HG03439 (cell line): ENCODE results near the gene STRN4.
"Not testable (repeated sequence)": the region's sequence is repeated elsewhere in the genome, so short reads cannot be mapped to it uniquely, and the experiment has no call there.

Source experiments
- ATAC-seq: cut with Tn5 transposase; IDR thresholded peaks from one replicate; pipeline ENCODE4 v1.9.1; 2021; ENCODE audit warnings: mild to moderate bottlenecking, moderate library complexity; ENCODE audit not compliant: unreplicated experiment

STRN4 gene

DNA sequence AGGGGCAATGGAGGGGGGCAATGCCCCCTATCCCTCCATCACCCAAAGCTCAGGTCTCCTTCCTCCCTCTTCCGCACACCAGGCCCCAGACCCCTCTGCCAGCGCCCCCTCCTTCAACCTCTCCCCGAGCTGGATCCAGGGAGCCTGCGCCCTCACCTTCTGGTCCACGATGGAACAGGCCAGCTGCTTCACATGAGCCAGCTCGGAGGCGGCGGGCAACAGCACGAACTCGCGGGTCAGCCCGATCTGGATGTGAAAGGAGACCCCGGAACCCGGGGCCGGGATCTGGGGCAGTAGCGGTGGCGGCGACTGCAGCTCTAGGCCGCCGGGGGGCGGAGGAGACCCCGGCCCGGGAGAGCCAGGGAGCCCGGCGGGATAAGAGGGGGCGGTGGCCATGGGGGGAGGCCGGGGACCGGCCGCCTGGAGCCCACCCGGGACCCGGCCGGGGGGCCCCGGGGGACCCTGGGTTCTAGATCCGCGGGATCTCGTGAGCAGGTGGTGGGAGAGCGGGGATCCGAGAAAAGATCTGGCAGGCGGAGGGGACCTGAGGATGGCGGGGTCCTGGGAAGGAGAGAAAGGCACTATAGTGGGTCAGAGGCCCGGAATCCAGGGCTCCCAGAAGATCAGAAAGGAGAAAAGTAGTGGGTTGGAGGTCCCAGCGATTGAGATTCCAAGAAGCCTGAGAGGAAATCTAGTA, 30.1 kb downstream of the STRN4 start:
- ATAC-seq: no peak

DNA sequence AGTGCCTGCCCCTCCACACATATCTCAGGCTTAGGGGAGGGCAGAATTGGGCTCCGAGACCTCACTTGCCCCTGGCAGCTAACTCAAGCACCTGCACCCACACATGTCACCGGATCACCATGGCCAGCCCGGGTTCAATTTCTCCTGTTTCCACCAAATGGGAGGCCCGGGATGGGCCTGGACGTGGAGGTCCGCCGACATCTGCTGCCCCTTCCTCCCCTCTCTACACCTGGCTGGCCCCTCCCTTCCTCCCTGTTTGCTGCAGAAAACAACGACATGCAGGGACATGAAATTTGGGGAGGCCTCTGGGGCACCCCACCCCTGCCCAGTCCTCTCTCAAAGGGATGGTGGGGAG, 30.7 kb downstream of the STRN4 start:
- ATAC-seq: no peak

DNA sequence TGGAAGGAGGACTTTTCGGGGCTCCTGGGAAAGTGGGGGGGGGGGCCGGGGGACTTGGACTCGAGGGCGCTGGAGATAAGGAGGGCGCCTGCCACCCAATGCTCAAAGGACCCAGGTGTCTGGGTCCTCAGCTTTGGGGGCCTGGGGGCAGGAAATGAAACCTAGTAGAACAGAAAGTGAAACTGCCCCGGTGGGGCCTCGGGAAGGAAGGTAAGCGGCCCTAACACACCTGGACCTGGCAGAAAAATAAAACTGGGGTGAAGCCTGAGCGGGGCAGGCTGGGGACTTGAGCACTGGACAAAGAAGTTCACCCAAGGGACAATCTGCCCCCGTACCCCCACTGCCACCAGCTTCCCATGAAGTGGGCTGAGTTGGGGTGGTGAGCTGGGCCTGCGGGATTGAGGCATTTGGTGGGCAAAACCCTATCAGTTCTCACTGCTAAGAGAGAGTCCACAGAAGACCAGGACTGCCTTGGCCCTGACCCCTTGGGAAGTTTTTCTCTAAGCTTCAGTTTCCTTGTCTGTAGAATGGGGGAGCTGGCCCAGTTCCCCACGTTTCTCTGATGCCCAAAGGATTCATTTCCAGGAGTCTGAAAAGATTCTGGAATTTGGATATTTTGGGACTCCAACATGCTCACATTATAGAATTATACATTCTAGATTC, 31.7 kb downstream of the STRN4 start:
- ATAC-seq: no peak

DNA sequence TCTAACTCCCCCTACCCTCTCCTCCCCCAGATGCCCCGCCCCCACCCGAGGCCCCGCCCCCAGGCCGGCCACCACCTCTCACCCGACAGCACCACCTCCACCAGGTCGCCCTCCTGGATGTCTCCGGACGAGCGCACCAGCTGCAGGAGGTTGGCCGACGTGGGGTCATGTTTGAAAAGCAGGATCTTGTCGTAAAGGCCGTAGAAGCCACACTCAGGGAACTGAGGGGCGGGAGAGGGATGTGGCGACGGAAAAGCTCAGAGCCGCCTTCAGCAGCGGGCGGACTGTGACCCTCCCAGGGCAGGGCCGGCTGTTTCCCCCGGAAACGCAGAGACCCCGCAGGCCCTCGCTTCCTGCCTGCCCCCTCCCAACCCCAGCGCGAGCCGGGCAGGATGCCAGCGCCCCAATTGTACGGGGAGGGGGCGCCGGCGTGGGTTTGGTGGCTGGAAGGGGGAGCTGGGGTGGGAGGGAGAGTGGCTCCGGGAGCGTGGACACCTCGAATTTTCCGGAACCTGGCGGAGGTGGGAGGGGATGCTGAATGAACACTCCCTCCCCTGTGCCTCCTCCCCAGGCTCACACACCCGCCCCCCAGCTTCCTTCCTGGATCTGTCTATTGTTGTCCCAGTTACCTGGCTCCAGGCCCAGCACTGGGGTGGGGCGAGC, 32.3 kb downstream of the STRN4 start:
- ATAC-seq: no peak

DNA sequence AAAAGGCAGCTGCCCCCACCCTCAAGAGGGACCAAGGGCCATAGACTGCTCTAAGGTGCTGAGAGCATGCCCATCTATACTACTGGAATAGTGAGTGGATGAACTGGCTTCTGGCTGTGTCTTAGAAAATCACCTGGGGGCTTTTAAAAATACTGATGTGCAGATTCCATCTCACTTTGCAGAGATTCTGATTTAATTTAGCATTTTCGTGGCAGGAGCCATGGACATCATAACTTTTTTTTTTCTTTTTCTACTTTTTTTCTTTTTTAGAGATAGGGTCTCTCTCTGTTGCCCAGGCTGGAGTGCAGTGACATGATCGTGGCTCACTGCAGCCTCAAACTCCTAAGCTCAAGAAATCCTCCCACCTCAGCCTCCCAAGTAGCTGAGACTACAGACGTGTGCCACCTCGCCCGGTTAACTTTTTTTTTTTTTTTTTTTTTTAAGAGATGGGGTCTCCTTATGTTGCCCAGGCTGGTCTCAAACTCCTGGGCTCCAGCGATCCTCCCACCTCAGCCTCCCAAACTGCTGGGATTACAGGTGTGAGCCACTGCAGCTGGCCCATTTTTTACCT, 33.4 kb downstream of the STRN4 start:
- ATAC-seq: not testable (repeated sequence)

DNA sequence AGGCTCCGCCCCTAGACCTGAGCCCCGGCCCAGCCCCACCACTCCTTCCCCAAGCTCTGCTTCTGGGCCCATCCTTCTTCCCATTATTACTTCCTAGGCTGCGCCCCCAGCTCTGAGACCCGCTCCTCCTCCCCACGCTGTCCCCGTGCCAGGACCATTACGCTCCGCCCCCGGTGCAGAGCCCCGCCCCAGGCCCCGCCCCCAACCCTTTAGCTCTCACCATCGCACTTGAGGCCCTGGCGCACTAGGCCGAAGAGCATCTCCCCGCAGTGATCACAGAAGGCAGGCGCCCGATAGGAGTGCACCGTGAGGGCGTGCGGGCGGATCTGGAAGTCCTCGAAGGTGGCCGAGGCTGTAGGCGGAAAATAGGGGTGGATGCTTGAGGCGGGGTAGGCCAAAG, 35.6 kb downstream of the STRN4 start:
- ATAC-seq: no peak

DNA sequence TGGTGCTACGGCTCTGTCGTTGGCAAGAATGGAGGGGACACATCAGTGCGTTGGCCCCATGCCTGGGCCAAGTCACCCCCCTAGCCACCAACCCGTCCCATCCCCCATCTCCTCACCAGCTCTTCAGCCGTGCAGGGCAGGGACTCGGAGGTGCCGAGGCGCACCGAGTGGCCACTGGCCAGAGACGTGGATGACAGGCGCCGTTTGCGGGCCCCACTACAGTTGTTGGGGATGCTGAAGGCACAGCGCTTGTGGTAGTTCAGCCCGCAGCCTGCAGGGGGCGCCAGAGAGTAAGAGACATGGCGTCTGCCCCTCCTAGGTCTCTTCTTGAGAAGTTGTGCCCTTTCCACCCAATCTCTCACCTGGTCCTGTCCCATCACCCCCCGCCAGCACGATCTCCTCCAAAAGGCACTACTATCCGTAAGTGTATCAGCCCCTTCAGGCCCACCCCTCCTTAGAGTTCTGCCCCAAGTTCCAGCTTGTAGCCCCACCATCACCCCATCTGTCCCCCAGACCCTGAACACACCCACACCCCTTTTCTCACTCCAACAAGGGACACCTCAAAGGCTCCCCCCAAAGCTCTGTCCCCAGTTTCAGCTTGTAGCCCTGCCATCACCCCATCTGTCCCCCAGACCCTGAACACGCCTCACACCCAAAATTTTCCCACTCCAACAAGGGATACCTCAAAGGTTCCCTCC, 41.7 kb downstream of the STRN4 start:
- no peak for ATAC-seq

DNA sequence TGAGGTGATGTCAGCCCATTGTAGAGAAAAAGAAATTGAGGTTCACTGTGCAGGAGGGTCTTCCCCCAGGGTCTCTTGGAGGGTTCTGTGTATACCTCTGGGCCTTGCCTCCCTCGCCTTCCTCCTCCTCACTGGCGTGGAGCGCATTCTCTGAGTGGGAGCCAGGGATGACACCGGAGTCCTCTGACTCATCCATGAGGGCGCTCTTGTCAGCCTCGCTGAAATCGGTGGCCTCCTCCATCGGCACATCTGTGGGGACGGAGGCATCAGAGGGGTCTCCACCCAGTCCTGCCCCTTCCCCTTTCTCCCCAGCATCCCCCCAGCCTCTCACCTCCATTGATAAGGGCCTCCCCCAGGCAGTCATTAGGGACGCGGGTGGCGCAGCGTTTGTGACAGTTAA, 45.5 kb downstream of the STRN4 start:
- no peak for ATAC-seq

DNA sequence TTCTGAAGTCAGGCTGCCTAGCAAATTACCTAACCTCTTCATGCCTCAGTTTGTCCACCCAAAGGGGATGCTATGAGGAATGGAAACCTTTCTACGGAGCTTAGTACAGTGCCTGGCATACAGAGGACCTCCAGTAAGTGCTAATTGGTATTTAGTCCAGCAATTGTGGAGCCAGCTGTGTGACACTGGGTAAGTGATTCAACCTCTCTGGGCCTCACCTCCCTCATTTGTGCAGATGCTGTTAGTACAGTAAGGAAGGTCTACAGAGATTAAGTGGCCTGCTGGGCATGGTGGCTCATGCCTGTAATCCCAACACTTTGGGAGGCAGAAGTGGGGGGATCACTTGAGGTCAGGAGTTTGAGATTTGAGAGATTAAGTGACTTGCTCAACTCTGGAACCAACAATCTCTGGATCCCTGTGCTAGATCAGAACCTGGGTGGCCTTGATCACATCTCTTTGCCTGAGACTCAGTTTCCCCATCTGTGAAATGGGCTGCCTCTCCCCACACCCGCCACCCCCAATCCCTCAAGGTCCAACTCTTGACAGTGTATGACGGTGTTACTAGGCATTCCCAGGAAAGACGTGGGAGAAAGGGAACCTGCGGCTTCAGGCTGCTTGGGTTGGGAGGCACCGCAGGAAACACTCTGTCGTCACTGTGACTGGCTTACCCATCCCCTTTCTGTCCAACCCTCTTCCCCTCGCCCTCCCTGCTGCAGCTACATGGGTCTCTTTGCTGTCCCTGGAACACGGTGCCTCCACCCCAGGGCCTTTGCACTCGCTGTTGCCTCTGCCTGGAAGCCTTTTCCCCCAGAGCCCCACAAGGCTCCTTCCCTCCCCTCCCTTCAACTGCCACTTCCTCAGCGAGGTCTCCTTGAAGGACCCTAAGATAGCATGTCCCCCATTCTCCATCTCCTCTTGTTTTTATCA, 47.6 kb downstream of the STRN4 start:
- no peak for ATAC-seq

DNA sequence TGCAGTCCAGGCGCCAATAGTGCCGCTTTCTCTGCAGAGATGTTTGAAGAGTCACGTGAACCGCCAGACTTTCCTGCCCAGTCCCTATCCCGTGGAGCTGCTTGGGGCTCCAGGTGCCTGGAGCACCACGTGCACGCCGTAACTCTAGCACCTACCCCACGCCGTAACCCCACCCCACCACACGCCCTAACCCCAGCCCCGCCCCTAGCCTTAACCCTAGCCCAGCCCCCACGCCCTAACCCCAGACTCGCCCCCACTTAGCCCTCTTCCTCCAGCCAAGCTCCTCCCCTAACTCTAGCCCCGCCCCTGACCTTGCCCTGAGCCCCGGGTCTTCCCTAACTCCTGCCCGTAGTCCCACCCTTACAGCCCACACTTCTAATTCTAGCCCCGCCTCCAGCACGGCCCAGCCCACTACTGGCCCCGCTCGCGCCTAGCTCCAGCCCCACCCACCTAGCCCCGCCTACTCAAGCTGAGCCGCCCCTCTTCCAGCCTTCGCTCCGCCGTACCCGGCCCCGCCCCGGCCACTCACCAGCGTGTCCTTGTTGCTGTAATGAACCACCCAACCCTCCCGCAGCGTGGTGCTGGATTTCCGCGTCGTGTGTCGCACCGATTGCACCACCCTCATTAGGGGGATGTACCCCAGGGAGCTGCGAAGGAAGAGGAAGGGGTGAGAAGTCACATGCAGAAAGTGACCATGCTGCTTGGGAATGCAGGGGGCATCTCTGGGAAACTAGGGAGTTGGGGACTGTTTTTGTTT, 48.9 kb downstream of the STRN4 start:
- ATAC-seq: no peak

DNA sequence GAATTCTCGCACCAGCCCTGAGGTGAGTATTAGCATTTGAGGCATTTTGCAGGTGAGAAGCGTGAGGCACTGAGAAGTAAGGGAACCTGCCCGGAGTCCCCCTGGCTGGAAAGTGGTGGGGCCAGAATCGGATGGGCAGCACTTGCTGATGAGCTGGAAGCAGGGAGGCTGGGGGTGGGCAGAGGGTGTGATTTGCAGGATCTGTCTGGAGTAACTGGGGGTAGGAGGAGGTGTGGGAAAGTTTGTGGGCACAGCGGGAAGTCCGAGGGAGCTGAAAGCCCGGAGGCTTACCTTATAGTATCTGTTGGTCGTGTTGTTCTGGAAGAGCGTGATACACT, 49.4 kb downstream of the STRN4 start:
- ATAC-seq: no peak

DNA sequence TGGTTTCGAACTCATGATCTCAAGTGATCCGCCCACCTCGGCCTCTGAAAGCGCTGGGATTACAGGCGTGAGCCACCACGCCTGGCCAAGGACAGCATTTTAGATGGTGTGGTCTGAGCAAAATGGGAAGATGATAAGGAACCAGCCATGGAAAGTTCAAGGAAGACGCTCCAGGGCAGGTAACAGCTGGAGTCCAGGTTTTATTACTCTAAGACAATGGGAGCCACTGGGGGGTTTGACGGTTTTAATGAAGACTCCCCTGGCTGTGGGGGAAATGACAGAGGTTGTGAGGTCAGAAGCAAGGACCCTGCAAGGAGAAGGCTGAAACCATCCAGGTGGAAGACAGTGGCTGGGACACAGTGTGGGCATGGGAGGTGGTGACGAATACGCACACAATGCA, 50.2 kb downstream of the STRN4 start:
- ATAC-seq: no peak

DNA sequence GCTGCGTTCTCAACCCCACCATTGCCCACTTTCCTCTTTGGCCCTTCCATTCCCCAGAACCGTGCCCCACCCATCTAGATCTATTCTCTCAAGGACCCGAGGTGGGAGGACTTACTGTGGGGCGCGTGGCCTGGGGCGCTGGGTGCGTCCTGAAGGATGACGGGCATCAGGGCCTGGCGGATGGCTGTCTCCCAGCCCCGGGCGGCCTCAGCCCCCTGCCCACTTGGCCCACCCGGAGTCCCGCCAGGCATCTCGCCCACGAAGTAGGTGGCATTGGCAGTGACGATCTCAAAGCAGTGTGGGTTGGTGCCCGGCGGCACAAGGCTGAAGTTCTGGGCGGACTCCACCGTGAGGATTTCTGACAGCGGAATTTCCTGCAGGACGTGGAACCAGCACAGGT, 52.5 kb downstream of the STRN4 start:
- no peak for ATAC-seq

DNA sequence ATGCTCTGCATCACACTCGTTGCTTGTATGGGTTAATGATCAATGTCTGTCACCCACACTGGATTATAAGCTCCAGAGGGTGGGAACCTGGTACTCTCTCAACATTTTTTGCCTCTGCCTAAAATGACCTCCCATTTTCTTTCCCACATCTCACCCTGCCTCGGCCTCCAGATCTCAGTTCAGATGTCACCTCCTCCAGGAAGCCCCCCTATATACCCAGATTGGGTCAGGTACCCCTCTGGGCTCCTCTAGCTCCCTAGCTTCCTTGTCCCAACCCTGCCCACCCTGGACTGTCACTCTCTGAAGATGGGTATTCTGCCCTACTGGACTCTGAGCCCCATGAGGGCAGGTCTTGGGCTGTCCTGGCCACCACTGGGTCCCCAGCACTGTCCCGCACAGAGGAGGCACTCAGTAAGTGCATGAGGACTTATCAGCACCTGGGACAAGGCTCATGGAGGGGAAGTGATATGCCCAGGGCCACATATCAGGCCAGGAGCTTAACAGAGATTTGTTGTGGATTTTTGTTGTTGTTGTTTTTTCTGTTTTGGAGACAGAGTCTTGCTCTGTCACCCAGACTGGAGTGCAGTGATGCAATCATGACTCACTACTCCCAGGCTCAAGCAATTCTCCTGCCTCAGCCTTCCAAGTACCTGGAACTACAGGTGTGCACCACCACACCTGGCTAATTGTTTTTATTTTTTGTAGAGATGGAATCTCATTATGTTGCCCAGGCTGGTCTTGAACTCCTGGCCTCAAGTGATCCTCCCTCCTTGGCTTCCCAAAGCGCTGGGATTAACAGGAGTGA, 53.1 kb downstream of the STRN4 start:
- no peak for ATAC-seq

DNA sequence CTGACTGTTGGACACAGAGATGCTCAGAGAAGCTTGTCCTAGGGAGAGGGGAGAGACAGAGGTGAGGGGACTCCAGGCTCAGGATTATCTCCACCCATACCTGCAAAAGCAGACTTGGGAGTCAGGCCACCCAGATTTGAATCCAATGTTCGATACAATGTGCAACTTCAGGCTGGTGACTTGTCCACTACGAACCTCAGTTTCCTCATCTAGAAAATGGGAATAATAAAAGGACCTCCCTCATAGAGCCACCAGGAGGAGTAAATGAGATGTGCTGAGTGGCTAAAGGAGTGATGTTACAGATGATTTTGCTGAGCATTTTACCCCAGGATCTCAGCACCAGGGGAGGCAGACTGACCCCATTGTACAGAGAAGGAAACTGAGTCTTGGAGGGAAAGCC, 54.3 kb downstream of the STRN4 start:
- no peak for ATAC-seq

DNA sequence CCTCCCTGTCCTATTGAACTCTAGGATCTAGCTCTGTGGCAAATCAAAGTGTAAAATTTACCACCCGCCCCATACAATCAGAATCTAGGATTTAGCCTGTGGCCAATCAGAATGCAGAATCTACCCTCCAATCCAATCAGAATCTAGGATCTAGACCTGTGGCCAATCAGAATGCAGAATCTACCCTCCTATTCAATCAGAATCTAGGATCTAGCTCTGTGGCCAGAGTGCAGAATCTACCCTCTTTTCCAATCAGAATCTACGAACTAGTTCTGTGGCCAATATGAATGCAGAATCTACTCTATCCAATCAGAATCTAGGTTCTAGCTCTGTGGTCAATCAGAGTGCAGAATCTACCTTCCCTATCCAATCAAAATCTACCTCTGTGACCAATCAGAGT, 55.1 kb downstream of the STRN4 start:
- no peak for ATAC-seq

DNA sequence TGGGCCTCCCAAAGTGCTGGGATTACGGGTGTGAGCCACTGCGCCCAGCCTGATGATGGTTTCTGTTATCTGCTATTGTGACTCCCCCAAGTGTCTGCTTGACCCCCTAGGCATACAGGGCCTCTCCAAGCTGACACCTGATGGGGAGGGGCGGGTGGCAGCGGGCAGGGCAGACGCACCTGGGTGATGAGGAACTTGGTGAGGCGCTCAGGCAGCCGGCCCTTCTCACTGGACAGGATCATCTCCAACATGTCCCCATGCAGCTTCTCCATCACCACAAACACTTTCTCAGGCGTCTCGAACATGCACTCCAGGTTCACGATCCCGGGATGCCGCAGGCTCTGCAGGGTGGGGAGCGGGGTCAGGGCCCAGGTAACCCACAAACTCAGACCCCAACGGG, 56.9 kb downstream of the STRN4 start:
- ATAC-seq: no peak

DNA sequence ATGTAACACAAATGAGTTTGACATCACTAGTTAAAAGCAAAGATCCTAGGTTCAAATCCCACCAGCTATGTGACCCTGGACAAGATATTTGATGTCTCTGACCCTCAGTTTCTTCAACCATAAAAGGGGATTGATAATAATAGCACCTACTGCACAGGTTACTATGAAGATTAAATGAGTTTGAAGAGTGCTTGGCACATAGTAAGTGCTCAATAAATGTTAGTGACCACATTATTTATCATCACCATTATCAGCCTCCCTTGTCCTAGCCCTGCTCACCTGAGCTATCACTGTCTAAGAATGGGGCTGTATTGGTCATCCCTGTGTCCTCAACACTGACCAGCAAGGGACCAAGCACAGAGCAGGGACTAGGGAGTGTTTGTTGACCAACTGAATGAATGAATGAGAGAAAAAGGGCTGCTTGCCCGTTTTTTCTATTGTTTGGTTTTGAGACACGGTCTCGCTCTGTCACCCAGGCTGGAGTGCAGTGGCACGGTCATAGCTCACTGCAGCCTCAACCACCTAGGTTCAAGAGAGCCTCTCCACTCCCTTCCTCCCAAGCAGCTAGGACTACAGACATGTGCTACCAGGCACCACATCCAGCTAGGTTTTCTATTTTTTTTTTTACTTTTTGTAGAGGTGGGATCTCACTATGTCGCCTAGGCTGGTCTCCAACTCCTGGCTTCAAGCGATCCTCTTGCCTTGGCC, 58.7 kb downstream of the STRN4 start:
- no peak for ATAC-seq
